Measurements from ENCODE around the gene RBMS1.

DNA sequence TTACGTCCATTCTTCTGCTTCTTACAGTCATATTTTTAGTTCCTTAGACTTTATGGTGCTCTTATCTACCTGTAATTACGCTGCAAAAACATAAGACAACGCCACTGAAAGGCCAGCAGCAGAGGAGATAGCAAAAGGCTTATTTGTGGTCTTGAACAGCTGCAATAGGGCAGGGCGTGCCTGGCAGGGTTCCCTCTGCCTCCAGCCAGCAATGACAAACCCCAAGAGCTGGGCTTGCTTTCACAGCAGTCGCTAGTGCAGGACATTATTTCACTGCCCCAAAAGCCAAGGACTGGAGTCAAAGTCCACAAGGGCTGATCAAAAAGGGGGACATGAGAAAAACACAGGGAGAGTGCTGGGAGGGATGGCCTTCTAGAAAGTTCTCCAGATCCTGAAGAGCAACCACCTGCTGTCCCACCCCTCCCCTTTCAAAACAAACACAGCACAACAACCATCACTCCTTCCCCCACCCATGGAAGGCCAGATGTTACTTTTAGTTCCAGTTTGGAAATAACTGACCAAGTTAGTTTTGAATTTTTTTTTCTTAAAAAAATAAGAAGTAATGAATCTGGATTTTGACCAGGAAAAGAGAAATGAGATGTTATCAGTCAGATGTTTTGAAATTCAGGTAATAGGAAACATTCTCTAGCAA, 127.8 kb downstream of the RBMS1 start:
- TF ChIP-seq, protein P1, sequence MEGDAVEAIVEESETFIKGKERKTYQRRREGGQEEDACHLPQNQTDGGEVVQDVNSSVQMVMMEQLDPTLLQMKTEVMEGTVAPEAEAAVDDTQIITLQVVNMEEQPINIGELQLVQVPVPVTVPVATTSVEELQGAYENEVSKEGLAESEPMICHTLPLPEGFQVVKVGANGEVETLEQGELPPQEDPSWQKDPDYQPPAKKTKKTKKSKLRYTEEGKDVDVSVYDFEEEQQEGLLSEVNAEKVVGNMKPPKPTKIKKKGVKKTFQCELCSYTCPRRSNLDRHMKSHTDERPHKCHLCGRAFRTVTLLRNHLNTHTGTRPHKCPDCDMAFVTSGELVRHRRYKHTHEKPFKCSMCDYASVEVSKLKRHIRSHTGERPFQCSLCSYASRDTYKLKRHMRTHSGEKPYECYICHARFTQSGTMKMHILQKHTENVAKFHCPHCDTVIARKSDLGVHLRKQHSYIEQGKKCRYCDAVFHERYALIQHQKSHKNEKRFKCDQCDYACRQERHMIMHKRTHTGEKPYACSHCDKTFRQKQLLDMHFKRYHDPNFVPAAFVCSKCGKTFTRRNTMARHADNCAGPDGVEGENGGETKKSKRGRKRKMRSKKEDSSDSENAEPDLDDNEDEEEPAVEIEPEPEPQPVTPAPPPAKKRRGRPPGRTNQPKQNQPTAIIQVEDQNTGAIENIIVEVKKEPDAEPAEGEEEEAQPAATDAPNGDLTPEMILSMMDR (IDR thresholded peaks at IDR 0.05), result no peak
- TF ChIP-seq POLR2A (IDR thresholded peaks at IDR 0.05) (no peak), POLR2AphosphoS5 (IDR thresholded peaks at IDR 0.05) (no peak)
